HG03558 (cell line): ENCODE data around the gene SLC41A3.

Experiments used
- ATAC-seq: cut with Tn5 transposase; IDR thresholded peaks from one replicate; pipeline ENCODE4 v1.9.1; 2021; ENCODE audit warnings: moderate number of reproducible peaks; ENCODE audit not compliant: unreplicated experiment; ENCODE audit errors: extremely low read depth

Gene SLC41A3

GRCh38 chr3:126033051-126033745 lies 50.7 kb downstream of the SLC41A3 start:
- ATAC-seq = no peak

GRCh38 chr3:126031981-126032471 lies 51.9 kb downstream of the SLC41A3 start:
- no peak for ATAC-seq

- ATAC-seq = no peak
These were observed 53.5 kb downstream of the SLC41A3 start for GRCh38 chr3:126030455-126030854.

GRCh38 chr3:126029241-126029640 lies 54.7 kb downstream of the SLC41A3 start:
- no peak for ATAC-seq

- no peak for ATAC-seq
These were observed 55.8 kb downstream of the SLC41A3 start for GRCh38 chr3:126028096-126028495.

GRCh38 chr3:126026761-126027160 lies 57.2 kb downstream of the SLC41A3 start:
- no peak for ATAC-seq

GRCh38 chr3:126026277-126026751 lies 57.6 kb downstream of the SLC41A3 start:
- ATAC-seq = no peak

- ATAC-seq = no peak
These were observed 58.1 kb downstream of the SLC41A3 start for GRCh38 chr3:126025862-126026261.

GRCh38 chr3:126025116-126025729 lies 58.7 kb downstream of the SLC41A3 start:
- no peak for ATAC-seq

- ATAC-seq = no peak
These were observed 59.7 kb downstream of the SLC41A3 start for GRCh38 chr3:126024049-126024854.

- no peak for ATAC-seq
These were observed 60.5 kb downstream of the SLC41A3 start for GRCh38 chr3:126023390-126023789.

GRCh38 chr3:126022741-126023359 lies 61.1 kb downstream of the SLC41A3 start:
- no peak for ATAC-seq

GRCh38 chr3:126021702-126022101 lies 62.2 kb downstream of the SLC41A3 start:
- no peak for ATAC-seq

GRCh38 chr3:126021224-126021623 lies 62.7 kb downstream of the SLC41A3 start:
- ATAC-seq = no peak

GRCh38 chr3:126019683-126020082 lies 64.2 kb downstream of the SLC41A3 start:
- ATAC-seq = no peak

- ATAC-seq = no peak
These were observed 64.9 kb downstream of the SLC41A3 start for GRCh38 chr3:126018995-126019394.

GRCh38 chr3:126018545-126018944 lies 65.4 kb downstream of the SLC41A3 start:
- ATAC-seq = no peak

GRCh38 chr3:126017362-126017761 lies 66.6 kb downstream of the SLC41A3 start:
- no peak for ATAC-seq

GRCh38 chr3:126016616-126017015 lies 67.3 kb downstream of the SLC41A3 start:
- no peak for ATAC-seq

GRCh38 chr3:126015075-126015474 lies 68.8 kb downstream of the SLC41A3 start:
- ATAC-seq = no peak
